ENCODE data around the gene TTBK1.

Gene TTBK1

DNA sequence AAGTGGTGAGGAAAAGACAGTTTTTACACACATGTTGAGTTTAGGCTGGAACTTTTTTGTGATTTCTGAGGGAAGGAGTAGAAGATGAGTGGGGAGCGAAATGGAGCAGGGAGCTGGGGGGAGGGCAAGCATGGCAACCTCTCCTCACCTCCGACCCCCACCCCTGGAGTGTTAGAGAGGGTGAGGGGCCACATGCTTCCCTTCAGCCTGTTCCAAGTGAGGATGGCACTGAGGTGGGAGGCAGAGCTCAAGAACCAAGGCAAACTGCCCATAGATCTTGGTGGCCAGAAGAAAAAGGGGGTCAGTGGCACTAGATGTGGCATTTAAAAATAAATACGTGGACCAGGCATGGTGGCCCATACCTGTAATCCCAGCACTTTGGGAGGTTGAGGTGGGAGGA is 4.8 kb downstream of the TTBK1 start:
- TF ChIP-seq, protein P1, sequence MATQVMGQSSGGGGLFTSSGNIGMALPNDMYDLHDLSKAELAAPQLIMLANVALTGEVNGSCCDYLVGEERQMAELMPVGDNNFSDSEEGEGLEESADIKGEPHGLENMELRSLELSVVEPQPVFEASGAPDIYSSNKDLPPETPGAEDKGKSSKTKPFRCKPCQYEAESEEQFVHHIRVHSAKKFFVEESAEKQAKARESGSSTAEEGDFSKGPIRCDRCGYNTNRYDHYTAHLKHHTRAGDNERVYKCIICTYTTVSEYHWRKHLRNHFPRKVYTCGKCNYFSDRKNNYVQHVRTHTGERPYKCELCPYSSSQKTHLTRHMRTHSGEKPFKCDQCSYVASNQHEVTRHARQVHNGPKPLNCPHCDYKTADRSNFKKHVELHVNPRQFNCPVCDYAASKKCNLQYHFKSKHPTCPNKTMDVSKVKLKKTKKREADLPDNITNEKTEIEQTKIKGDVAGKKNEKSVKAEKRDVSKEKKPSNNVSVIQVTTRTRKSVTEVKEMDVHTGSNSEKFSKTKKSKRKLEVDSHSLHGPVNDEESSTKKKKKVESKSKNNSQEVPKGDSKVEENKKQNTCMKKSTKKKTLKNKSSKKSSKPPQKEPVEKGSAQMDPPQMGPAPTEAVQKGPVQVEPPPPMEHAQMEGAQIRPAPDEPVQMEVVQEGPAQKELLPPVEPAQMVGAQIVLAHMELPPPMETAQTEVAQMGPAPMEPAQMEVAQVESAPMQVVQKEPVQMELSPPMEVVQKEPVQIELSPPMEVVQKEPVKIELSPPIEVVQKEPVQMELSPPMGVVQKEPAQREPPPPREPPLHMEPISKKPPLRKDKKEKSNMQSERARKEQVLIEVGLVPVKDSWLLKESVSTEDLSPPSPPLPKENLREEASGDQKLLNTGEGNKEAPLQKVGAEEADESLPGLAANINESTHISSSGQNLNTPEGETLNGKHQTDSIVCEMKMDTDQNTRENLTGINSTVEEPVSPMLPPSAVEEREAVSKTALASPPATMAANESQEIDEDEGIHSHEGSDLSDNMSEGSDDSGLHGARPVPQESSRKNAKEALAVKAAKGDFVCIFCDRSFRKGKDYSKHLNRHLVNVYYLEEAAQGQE (IDR thresholded peaks at IDR 0.05; ENCODE audit: low read depth), result no peak
- TF ChIP-seq, protein P2, sequence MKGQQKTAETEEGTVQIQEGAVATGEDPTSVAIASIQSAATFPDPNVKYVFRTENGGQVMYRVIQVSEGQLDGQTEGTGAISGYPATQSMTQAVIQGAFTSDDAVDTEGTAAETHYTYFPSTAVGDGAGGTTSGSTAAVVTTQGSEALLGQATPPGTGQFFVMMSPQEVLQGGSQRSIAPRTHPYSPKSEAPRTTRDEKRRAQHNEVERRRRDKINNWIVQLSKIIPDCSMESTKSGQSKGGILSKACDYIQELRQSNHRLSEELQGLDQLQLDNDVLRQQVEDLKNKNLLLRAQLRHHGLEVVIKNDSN (IDR thresholded peaks at IDR 0.05), result no peak
- TF ChIP-seq EP300 (IDR thresholded peaks at IDR 0.05; ENCODE audit: borderline replicate concordance), result no peak
- no peak for TF ChIP-seq FOXM1 (IDR thresholded peaks at IDR 0.05; ENCODE audit: borderline replicate concordance, low read depth)
- no peak for TF ChIP-seq CEBPB (IDR thresholded peaks at IDR 0.05)
- TF ChIP-seq ZBTB7A (IDR thresholded peaks at IDR 0.05; ENCODE audit: low read depth), result no peak
- TF ChIP-seq EGR1 (IDR thresholded peaks at IDR 0.05), result no peak
- no peak for TF ChIP-seq TEAD4 (IDR thresholded peaks at IDR 0.05)
- no peak for TF ChIP-seq RAD21 (IDR thresholded peaks at IDR 0.05; ENCODE audit: low read depth)
- no peak for TF ChIP-seq NFIC (IDR thresholded peaks at IDR 0.05)
- no peak for TF ChIP-seq CREB1 (IDR thresholded peaks at IDR 0.05; ENCODE audit: low read depth)
- no peak for TF ChIP-seq TCF12 (IDR thresholded peaks at IDR 0.05; ENCODE audit: low read depth)
- TF ChIP-seq, protein P3, sequence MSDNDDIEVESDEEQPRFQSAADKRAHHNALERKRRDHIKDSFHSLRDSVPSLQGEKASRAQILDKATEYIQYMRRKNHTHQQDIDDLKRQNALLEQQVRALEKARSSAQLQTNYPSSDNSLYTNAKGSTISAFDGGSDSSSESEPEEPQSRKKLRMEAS (IDR thresholded peaks at IDR 0.05), result no peak
- TF ChIP-seq TAF1 (IDR thresholded peaks at IDR 0.05; ENCODE audit: low read depth), result no peak
- no peak for TF ChIP-seq YY1 (IDR thresholded peaks at IDR 0.05; ENCODE audit: low read depth)

DNA sequence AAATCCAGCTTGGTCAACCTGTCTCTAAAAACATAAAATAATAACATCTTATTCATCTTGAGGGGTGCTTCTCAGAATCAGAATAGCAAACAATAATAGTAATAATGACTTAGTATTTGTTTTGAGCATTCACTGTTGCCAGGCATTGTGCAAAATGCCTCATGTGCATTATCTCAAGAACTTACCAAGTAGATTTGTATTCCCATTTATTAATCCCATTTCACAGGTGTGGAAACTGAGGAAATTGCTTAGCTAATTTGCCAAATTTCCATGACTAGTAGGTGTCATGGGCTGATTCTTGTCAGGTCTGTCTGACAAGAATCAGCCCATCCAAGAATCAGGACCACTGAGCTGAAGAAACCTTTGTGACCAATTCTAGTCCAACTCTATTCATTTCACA is 5.5 kb downstream of the TTBK1 start:
- TF ChIP-seq CEBPB (IDR thresholded peaks at IDR 0.05) (no peak), ZBTB7A (IDR thresholded peaks at IDR 0.05; ENCODE audit: low read depth) (no peak), TAF1 (IDR thresholded peaks at IDR 0.05; ENCODE audit: low read depth) (no peak)

DNA sequence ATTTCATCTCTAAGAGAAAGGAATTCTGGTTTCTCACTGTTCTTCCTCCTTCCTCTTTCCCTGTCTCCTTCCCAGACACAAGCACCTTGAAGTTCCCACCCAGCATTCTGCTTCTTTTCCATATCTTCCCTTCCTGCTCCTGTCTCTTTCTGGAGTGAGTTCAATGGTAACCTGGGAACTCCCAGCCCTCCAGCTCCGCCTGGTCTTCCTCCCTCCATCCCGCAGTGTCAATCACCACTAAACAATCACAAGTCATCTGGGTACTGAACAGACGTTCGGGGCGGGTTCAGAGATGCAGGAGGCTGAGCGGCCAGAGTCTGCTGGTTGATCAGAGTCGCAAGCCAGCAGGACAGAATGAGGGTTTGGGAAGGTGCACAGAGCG is 7.7 kb downstream of the TTBK1 start:
- TF ChIP-seq, protein P3 (IDR thresholded peaks at IDR 0.05), result no peak
- TF ChIP-seq CEBPB (IDR thresholded peaks at IDR 0.05) (no peak), CREB1 (IDR thresholded peaks at IDR 0.05; ENCODE audit: low read depth) (no peak)

DNA sequence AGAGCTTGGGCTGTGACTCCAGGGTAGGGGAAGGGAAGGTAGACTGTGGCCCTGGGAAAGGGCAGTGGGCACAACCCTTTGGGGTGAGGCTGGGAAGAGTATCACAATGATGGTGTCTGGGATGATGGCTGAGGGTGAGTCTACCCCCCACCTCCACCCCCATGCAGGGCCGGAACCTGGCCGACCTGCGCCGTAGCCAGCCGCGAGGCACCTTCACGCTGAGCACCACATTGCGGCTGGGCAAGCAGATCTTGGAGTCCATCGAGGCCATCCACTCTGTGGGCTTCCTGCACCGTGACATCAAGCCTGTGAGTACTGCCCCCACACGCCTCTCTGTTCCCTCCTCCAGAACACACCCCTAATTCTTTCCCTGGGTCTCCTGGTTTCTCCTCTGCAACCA is 10.1 kb downstream of the TTBK1 start:
- TF ChIP-seq YY1 (IDR thresholded peaks at IDR 0.05; ENCODE audit: low read depth) (no peak), TCF12 (IDR thresholded peaks at IDR 0.05; ENCODE audit: low read depth) (no peak), CEBPB (IDR thresholded peaks at IDR 0.05) (no peak), RAD21 (IDR thresholded peaks at IDR 0.05; ENCODE audit: low read depth) (no peak), ZBTB7A (IDR thresholded peaks at IDR 0.05; ENCODE audit: low read depth) (no peak), TEAD4 (IDR thresholded peaks at IDR 0.05) (no peak), EP300 (IDR thresholded peaks at IDR 0.05; ENCODE audit: borderline replicate concordance) (no peak), EGR1 (IDR thresholded peaks at IDR 0.05) (no peak), CREB1 (IDR thresholded peaks at IDR 0.05; ENCODE audit: low read depth) (no peak)
- TF ChIP-seq, protein P3 (IDR thresholded peaks at IDR 0.05), result no peak
- TF ChIP-seq, protein P2 (IDR thresholded peaks at IDR 0.05), result no peak

DNA sequence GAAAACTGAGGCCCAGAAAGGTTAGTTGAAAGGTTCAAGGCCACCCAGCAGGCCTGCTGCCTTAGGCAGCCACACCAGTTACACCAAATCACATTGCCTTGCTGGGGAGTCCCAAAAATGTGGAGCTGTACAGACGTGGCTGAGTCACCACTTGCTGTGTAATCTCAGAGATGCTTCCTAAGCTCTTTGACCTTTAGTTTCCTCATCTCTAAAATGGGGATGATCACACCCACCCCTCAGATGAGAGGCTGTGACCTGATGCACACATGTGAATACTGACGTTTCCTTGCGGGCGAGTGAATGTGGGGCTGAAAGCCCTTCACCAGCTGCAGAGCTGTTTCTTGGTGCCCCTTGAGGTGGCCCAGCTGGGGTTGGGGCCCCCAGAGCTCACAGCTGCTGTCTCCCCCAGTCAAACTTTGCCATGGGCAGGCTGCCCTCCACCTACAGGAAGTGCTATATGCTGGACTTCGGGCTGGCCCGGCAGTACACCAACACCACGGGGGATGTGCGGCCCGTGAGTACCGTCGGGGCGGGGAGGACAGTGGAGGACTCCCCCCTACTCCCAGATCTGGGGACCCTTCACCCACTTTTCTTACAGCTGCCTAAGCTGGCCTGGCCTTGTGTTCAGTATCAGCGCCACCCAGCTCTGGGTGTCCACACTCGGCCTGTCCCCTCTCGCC is 11.0 kb downstream of the TTBK1 start:
- TF ChIP-seq, protein P3 (IDR thresholded peaks at IDR 0.05), result no peak
- TF ChIP-seq TEAD4 (IDR thresholded peaks at IDR 0.05) (no peak), EP300 (IDR thresholded peaks at IDR 0.05; ENCODE audit: borderline replicate concordance) (no peak), EGR1 (IDR thresholded peaks at IDR 0.05) (no peak), NFIC (IDR thresholded peaks at IDR 0.05) (no peak), TCF12 (IDR thresholded peaks at IDR 0.05; ENCODE audit: low read depth) (no peak), RAD21 (IDR thresholded peaks at IDR 0.05; ENCODE audit: low read depth) (no peak), CREB1 (IDR thresholded peaks at IDR 0.05; ENCODE audit: low read depth) (no peak), TAF1 (IDR thresholded peaks at IDR 0.05; ENCODE audit: low read depth) (no peak), YY1 (IDR thresholded peaks at IDR 0.05; ENCODE audit: low read depth) (no peak)
- TF ChIP-seq, protein P1 (IDR thresholded peaks at IDR 0.05; ENCODE audit: low read depth), result no peak
- TF ChIP-seq, protein P2 (IDR thresholded peaks at IDR 0.05), result no peak

All from Ishikawa (cell line).